GM13976 (cell line): ENCODE measurements around the gene GABBR2.

Source experiments
- DNase-seq: peaks from one replicate; pipeline ENCODE4 v3.0.0; 2012; ENCODE audit warnings: low spot score
- CTCF ChIP-seq: IDR thresholded peaks from 2 replicates; pipeline ENCODE4 v1.5.1; 2012; ENCODE audit warnings: borderline replicate concordance, mild to moderate bottlenecking; ENCODE audit not compliant: insufficient read depth; ENCODE audit errors: extremely low read depth, missing control alignments, control extremely low read depth
- in situ Hi-C: fragments of 300-500 bp; cut with MboI; formaldehyde crosslinking; loops from one replicate; pipeline ENCODE4 v1.12.0; 2022; ENCODE audit warnings: low sequenced_read_pairs, mixed read lengths, inconsistent platforms; ENCODE audit not compliant: unreplicated experiment

Gene GABBR2

GRCh38 chr9:98330831-98331230 is 377.9 kb downstream of the GABBR2 start:
- TF ChIP-seq CTCF = no peak
- in situ Hi-C loops = no loop called here
- DNase-seq = no peak

- in situ Hi-C loops = no loop called here
- no peak for TF ChIP-seq CTCF
- DNase-seq = no peak
These were observed 378.8 kb downstream of the GABBR2 start for GRCh38 chr9:98329904-98330303.

- in situ Hi-C loops = no loop called here
- TF ChIP-seq CTCF = no peak
- DNase-seq = no peak
These were observed 379.5 kb downstream of the GABBR2 start for GRCh38 chr9:98329281-98329680.

GRCh38 chr9:98328770-98329169 is 380.0 kb downstream of the GABBR2 start:
- in situ Hi-C loops = no loop called here
- DNase-seq = no peak
- no peak for TF ChIP-seq CTCF

- no peak for DNase-seq
- no peak for TF ChIP-seq CTCF
- in situ Hi-C loops = no loop called here
These were observed 380.6 kb downstream of the GABBR2 start for GRCh38 chr9:98328141-98328540.

GRCh38 chr9:98327249-98327561 is 381.5 kb downstream of the GABBR2 start:
- in situ Hi-C loops = no loop called here
- DNase-seq = no peak
- TF ChIP-seq CTCF = no peak
